Endodermal cell (in vitro differentiated cells): Measurements from ENCODE around the gene IRF6. TPM values are rescaled to one million over a fixed set of nuclear protein-coding genes. Genes with fewer than 3 reads are reported as not detected.

ENCODE experiments used
- DNase-seq: peaks from one replicate; pipeline ENCODE4 v3.0.0-alpha.2; 2017
- H3K27ac ChIP-seq: 2 replicates; pipeline ENCODE4 v1.5.1; 2013; ENCODE audit warnings: mild to moderate bottlenecking, low read depth, low read length, moderate library complexity
- H3K27me3 ChIP-seq: 2 replicates; pipeline ENCODE4 v1.6.1; 2013; ENCODE audit warnings: mild to moderate bottlenecking, low read length, moderate library complexity; ENCODE audit not compliant: insufficient read depth, control insufficient read depth, poor library complexity, severe bottlenecking
- H3K36me3 ChIP-seq: 2 replicates; pipeline ENCODE4 v1.7.0; 2013; ENCODE audit warnings: mild to moderate bottlenecking, low read length, moderate library complexity; ENCODE audit not compliant: control insufficient read depth, insufficient read depth
- H3K4me1 ChIP-seq: one replicate; pipeline ENCODE4 v1.7.0; 2013; ENCODE audit warnings: low read length; ENCODE audit not compliant: control insufficient read depth, insufficient read depth
- H3K4me3 ChIP-seq: 2 replicates; pipeline ENCODE4 v1.5.1; 2013; ENCODE audit warnings: mild to moderate bottlenecking, low read length, moderate library complexity
- H3K9ac ChIP-seq: 2 replicates; pipeline ENCODE4 v1.6.1; 2013; ENCODE audit warnings: mild to moderate bottlenecking, low read length, moderate library complexity; ENCODE audit not compliant: poor library complexity, severe bottlenecking; ENCODE audit errors: extremely low read depth
- H3K9me3 ChIP-seq: 2 replicates; pipeline ENCODE4 v1.6.1; 2013; ENCODE audit warnings: mild to moderate bottlenecking, low read length, moderate library complexity; ENCODE audit not compliant: control insufficient read depth
- H3K27ac Mint-ChIP-seq: 2 replicates; pipeline ENCODE4 v1.8.0; 2020; ENCODE audit warnings: mixed read lengths
- H3K27me3 Mint-ChIP-seq: 2 replicates; pipeline ENCODE4 v1.8.0; 2021; ENCODE audit warnings: mild to moderate bottlenecking, mixed read lengths; ENCODE audit not compliant: insufficient read depth
- H3K36me3 Mint-ChIP-seq: 2 replicates; pipeline ENCODE4 v1.8.0; 2020; ENCODE audit warnings: low read depth, mixed read lengths
- H3K4me1 Mint-ChIP-seq: 2 replicates; pipeline ENCODE4 v1.8.0; 2020; ENCODE audit warnings: mixed read lengths
- H3K4me3 Mint-ChIP-seq: 2 replicates; pipeline ENCODE4 v1.8.0; 2020; ENCODE audit warnings: mild to moderate bottlenecking, moderate library complexity, mixed read lengths
- H3K9me3 Mint-ChIP-seq: 2 replicates; pipeline ENCODE4 v1.8.0; 2020; ENCODE audit warnings: mild to moderate bottlenecking, mixed read lengths
- WGBS, 2 experiments: methylation state at CpG; one replicate each; pipeline versions ENCODE4 v1.1.5 to v1.1.7; 2013; ENCODE audit warnings: missing lambda C conversion rate in 2 of 2, mixed read lengths in 1 of 2; ENCODE audit not compliant: insufficient coverage in 1 of 2, insufficient read length in 1 of 2; 5-methylcytosine and 5-hydroxymethylcytosine counted together
- total RNA-seq, 2 donors: library from RNA; stranded (reverse); fragmentation: NEBNext Ultra II Directional in 1 of 2; extraction: Animal tissue kit (Norgen Biotek cat#: 25700) in 1 of 2; gene quantifications; 2 replicates in 1 of 2; 3 replicates in 1 of 2; pipeline ENCODE4 v1.2.1, GENCODE V29; 2021
- TF ChIP-seq, protein P1 (sequence below): fragments of 200-600 bp; sonication (generic); conservative IDR thresholded peaks from 2 replicates; pipeline ENCODE4 v1.5.0; 2021; ENCODE audit warnings: antibody characterized with exemption, mild to moderate bottlenecking

Gene IRF6
- total RNA-seq, 2 donors from 2014 or later: 13.8 to 18.2 TPM

GRCh38 chr1:209791920-209792319 is 14.0 kb downstream of the IRF6 start:
- H3K36me3 Mint-ChIP-seq: peaks cover 73% of the 10 kb centered on the region
- H3K27me3 ChIP-seq: peaks cover 75% of the 10 kb centered on the region

GRCh38 chr1:209790286-209791193 is 15.4 kb downstream of the IRF6 start:
- peaks cover 9% of the 10 kb centered on the region for H3K27me3 Mint-ChIP-seq
- no peaks in the 10 kb centered on the region for H3K9me3 Mint-ChIP-seq
- TF ChIP-seq, protein P1, sequence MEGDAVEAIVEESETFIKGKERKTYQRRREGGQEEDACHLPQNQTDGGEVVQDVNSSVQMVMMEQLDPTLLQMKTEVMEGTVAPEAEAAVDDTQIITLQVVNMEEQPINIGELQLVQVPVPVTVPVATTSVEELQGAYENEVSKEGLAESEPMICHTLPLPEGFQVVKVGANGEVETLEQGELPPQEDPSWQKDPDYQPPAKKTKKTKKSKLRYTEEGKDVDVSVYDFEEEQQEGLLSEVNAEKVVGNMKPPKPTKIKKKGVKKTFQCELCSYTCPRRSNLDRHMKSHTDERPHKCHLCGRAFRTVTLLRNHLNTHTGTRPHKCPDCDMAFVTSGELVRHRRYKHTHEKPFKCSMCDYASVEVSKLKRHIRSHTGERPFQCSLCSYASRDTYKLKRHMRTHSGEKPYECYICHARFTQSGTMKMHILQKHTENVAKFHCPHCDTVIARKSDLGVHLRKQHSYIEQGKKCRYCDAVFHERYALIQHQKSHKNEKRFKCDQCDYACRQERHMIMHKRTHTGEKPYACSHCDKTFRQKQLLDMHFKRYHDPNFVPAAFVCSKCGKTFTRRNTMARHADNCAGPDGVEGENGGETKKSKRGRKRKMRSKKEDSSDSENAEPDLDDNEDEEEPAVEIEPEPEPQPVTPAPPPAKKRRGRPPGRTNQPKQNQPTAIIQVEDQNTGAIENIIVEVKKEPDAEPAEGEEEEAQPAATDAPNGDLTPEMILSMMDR: no peak
- Histone ChIP-seq H3K4me3 (no peak overlapping the region), H3K27ac (no peak overlapping the region), H3K9me3 (peaks cover under 1% of the 10 kb centered on the region), H3K27me3 (peaks cover 89% of the 10 kb centered on the region), H3K36me3 (no peaks in the 10 kb centered on the region), H3K9ac (no peak overlapping the region), H3K4me1 (no peaks in the 10 kb centered on the region)
- no peak for DNase-seq
- H3K4me3 Mint-ChIP-seq: no peak overlapping the region
- peaks cover 78% of the 10 kb centered on the region for H3K36me3 Mint-ChIP-seq
- WGBS, 2 experiments: 77 to 89% methylated on average over 7 to 10 of the region's 10 CpGs
- no peaks in the 10 kb centered on the region for H3K4me1 Mint-ChIP-seq
- no peak overlapping the region for H3K27ac Mint-ChIP-seq

More at GRCh38 chr1:209791920-209792319, 14.0 kb downstream of the IRF6 start:
- H3K27ac Mint-ChIP-seq: no peak overlapping the region
- Histone ChIP-seq H3K9me3 (no peaks in the 10 kb centered on the region), H3K4me3 (no peak overlapping the region), H3K36me3 (no peaks in the 10 kb centered on the region), H3K4me1 (peaks cover 3% of the 10 kb centered on the region), H3K9ac (no peak overlapping the region), H3K27ac (no peak overlapping the region)
- no peak overlapping the region for H3K4me3 Mint-ChIP-seq
- no peak for DNase-seq
- no peaks in the 10 kb centered on the region for H3K9me3 Mint-ChIP-seq
- TF ChIP-seq, protein P1: no peak
- 41 to 67% methylated on average over 1 of the region's 1 CpG for WGBS, 2 experiments
- peaks cover 5% of the 10 kb centered on the region for H3K4me1 Mint-ChIP-seq
- H3K27me3 Mint-ChIP-seq: no peaks in the 10 kb centered on the region

DNA sequence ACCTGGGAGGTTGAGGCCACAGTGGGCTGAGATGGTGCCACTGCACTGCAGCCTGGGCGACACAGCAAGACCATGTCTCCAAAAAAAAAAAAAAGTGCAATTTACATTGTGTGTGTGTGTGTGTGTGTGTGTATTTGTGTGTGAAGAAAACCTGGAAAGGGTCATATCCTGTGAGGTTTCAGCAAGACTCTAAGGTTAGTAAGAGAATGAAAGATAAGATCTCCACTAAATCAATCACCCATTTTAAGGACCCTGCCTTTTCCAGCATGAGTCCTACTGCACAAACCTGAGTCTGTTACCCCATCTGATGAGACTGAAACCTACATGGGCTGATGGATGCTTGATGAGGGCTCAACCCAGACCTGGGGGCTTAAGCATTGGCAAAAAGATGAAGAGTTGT is 16.7 kb downstream of the IRF6 start:
- peaks cover 10% of the 10 kb centered on the region for H3K9me3 ChIP-seq
- peaks cover 90% of the 10 kb centered on the region for H3K27me3 ChIP-seq
- peaks cover 4% of the 10 kb centered on the region for H3K9me3 Mint-ChIP-seq
- DNase-seq: no peak
- WGBS, 2 experiments: 80% methylated on average over 1 of the region's 1 CpG; no CpG with 5 or more reads in 1 of the 2 experiments
- TF ChIP-seq, protein P1: no peak
- H3K4me1 ChIP-seq: no peaks in the 10 kb centered on the region
- no peak overlapping the region for H3K4me3 Mint-ChIP-seq
- no peak overlapping the region for H3K27ac Mint-ChIP-seq
- no peak overlapping the region for H3K27ac ChIP-seq
- H3K27me3 Mint-ChIP-seq: peaks cover 9% of the 10 kb centered on the region
- peaks cover 74% of the 10 kb centered on the region for H3K36me3 Mint-ChIP-seq
- no peak overlapping the region for H3K4me3 ChIP-seq
- H3K9ac ChIP-seq: no peak overlapping the region
- no peaks in the 10 kb centered on the region for H3K4me1 Mint-ChIP-seq
- H3K36me3 ChIP-seq: no peaks in the 10 kb centered on the region
